HG03045 (cell line): ENCODE results near the gene IL31.

ENCODE experiments used
- ATAC-seq: cut with Tn5 transposase; IDR thresholded peaks from one replicate; pipeline ENCODE4 v1.9.1; 2021; ENCODE audit warnings: mild to moderate bottlenecking, moderate library complexity; ENCODE audit not compliant: unreplicated experiment

Gene IL31

DNA sequence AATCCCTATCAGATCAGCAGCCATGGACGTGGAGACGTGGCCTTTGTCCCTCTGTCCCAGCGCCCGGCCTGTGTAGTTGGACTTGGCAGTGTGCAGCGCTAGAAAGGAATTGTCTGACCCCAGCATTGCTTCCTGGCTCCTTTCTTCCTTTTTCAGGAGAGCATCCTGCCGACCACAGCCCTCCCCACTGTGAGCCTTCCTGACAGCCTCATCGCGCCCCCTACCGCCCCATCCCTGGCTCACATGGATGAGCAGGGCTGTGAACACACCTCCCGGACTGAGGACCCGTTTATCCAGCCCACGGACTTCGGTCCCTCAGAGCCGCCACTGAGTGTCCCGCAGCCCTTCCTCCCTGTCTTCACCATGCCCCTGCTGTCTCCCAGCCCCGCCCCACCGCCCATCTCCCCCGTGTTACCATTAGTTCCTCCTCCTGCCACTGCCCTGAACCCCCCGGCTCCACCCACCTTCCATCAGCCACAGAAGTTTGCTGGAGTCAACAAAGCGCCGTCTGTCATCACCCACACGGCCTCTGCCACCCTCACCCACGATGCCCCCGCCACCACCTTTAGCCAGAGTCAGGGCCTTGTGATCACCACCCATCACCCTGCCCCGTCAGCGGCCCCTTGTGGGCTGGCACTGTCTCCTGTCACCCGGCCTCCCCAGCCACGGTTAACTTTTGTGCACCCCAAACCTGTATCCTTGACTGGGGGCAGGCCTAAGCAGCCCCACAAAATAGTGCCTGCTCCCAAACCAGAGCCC, 40.6 kb downstream of the IL31 start:
- ATAC-seq = no peak

- no peak for ATAC-seq
Observed at GRCh38 chr12:122130150-122130549, 43.9 kb downstream of the IL31 start.

- no peak for ATAC-seq
Observed at GRCh38 chr12:122129131-122129530, 44.9 kb downstream of the IL31 start.

GRCh38 chr12:122128481-122128880, 45.5 kb downstream of the IL31 start:
- no peak for ATAC-seq

- no peak for ATAC-seq
Observed at GRCh38 chr12:122127839-122128238, 46.2 kb downstream of the IL31 start.

DNA sequence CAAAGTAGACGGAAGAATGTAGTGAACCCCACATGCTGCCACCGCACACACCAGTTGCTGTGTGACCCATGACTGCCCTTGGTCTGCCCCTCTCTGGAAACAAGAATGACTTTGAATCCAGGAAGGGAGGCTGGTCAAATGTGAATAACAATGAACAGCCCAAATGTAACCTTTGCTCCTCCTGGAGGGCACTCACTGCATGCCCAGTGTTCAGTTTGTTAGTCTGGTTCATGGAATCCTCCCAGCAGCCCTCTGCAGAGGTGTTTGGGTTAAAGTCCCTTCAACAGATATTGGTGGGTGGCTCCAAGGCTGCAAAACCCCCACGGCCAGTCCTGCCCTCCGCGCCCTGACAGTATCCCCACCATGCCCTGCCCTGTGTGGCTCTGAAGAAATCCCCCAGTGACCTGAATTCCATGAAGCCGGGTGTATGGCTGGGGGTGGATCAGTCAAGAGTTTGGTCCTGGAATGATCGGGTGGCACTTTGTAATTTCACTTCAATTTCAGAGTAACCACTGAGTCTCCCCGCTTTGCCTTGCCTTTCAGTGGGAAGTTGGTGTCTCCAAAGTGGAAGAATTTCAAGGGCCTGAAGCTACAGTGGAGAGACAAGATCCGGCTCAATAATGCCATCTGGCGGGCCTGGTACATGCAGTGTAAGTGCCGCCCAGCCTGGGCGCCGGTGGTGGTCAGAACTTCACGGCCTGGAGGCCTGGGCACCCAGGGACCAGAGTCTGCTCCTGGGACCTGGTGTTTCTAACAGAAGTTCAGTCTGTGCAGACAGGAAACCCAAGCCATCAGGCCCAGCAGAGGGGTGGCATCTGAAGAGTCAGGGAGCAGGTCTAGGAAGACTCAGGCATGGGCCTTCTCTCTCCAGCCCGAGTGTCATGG, 47.1 kb downstream of the IL31 start:
- ATAC-seq = no peak

- no peak for ATAC-seq
Observed at GRCh38 chr12:122126342-122126635, 47.7 kb downstream of the IL31 start.

GRCh38 chr12:122125452-122126341, 48.3 kb downstream of the IL31 start:
- no peak for ATAC-seq

DNA sequence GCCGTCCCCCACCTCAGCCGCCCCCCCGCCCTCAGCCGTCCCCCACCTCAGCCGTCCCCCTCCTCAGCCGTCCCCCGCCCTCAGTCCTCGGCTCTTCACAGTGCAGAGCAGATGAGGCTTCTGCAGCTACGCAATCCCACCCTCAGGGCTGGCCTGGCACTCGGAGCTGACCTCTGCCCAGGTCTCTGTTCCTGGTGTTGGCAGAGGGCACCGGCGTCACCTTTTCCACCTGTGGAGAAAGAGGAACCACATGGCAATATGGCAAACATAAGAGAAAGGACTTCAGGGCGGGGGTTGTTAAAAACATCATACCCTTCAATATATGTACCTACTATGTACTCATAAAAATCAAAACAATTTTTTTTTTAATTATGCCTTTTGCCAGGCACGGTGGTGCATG, 49.7 kb downstream of the IL31 start:
- ATAC-seq = no peak

DNA sequence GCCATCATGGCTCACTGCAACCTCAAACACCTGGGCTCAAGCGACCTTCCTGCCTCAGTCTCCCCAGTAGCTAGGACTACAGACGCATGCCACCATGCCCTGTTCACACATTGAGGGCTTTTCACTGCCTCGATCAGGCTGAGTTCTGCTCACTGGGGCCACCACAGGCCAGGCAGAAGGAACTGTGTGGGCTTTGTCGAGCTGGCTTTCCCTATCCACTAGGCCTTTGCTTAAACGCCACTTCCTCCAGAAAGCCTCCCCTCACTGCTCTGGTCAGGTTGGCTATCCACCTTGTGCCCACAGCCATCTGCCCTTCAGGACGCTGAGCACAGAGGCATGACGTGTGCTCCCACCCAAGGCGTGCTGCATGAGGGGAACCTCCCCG, 50.3 kb downstream of the IL31 start:
- ATAC-seq = no peak

- no peak for ATAC-seq
Observed at GRCh38 chr12:122123051-122123760, 50.8 kb downstream of the IL31 start.
